NOMO-1 treated with DMSO at 0.1 percent for 48 hours (cell line): ENCODE data around the gene TM9SF1.

Experiments used
- DNase-seq: peaks from one replicate; lab custom pipeline; 2025; ENCODE audit not compliant: unreplicated experiment; lab: John Stamatoyannopoulos, UW

Gene TM9SF1

DNA sequence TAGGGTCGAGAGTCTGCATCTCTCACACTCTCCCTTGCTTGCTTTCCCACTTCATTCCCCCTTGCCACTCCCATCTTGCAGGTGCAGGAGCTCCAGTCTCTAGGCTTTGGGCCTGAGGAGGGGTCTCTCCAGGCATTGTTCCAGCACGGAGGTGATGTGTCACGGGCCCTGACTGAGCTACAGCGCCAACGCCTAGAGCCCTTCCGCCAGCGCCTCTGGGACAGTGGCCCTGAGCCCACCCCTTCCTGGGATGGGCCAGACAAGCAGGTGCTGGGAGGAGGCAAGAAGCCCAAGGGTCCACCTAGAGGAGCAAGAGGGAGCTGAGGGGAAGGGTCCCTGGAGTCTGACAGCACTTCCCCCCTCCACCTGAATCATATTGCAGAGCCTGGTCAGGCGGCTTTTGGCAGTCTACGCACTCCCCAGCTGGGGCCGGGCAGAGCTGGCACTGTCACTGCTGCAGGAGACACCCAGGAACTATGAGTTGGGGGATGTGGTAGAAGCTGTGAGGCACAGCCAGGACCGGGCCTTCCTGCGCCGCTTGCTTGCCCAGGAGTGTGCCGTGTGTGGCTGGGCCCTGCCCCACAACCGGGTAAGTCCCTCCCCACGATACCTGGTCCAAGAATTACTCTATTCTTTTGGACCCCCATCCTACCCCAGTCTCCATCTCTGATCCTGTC lies 43.7 kb downstream of the TM9SF1 start:
- DNase-seq = no peak

DNA sequence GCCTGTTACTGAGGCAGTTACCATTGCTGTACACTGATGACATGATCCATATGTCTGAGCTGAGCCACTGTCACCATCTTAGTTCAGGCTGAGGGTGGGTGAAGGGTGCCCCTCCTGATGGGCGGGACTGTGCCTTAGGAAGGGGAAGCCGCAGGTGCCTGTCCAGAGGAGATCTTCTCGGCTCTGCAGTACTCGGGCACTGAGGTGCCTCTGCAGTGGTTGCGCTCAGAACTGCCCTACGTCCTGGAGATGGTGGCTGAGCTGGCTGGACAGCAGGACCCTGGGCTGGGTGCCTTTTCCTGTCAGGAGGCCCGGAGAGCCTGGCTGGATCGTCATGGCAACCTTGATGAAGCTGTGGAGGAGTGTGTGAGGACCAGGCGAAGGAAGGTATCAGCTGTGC lies 44.2 kb downstream of the TM9SF1 start:
- no peak for DNase-seq

DNA sequence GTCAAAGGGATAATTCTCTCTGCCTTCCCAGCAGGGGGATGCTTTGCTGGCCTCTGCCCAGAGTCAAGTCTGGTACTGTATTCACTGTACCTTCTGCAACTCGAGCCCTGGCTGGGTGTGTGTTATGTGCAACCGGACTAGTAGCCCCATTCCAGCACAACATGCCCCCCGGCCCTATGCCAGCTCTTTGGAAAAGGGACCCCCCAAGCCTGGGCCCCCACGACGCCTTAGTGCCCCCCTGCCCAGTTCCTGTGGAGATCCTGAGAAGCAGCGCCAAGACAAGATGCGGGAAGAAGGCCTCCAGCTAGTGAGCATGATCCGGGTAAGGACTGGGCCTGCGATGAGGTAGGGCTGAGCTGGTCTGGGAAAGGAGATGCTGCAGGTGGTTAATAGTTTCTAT lies 44.7 kb downstream of the TM9SF1 start:
- DNase-seq = no peak

DNA sequence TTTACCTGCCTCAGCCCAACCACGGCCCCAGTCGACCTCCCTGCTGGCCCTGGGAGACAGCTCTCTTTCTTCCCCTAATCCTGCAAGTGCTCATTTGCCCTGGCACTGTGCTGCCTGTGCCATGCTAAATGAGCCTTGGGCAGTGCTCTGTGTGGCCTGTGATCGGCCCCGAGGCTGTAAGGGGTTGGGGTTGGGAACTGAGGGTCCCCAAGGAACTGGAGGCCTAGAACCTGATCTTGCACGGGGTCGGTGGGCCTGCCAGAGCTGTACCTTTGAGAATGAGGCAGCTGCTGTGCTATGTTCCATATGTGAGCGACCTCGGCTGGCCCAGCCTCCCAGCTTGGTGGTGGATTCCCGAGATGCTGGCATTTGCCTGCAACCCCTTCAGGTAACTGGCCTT lies 45.2 kb downstream of the TM9SF1 start:
- DNase-seq = no peak

DNA sequence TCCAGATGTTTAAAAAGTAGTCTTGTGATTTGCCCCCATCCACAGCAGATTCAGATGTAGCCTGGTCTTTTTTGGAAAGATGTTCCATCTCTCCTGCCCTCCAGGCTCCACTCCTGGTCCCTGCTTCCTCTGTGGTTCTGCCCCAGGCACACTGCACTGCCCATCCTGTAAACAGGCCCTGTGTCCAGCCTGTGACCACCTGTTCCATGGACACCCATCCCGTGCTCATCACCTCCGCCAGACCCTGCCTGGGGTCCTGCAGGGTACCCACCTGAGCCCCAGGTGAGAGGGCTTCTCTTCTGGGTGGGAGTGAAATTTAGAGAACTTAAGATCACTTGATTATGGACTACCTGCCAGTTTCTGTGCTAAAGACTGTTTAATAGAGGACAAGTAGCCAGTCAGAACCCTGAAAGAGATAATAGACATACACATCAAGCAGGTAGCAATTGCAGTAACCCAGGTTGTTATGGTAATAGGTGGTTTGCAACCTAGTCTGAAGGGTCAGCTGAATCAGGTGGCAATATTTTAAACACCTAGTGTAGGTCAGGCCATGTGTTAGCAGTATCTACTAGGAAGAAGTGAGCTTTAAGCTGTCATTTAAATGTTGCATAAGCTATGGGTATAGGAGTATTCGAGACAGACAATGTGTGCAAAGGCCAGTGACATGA lies 45.8 kb downstream of the TM9SF1 start:
- DNase-seq = no peak

DNA sequence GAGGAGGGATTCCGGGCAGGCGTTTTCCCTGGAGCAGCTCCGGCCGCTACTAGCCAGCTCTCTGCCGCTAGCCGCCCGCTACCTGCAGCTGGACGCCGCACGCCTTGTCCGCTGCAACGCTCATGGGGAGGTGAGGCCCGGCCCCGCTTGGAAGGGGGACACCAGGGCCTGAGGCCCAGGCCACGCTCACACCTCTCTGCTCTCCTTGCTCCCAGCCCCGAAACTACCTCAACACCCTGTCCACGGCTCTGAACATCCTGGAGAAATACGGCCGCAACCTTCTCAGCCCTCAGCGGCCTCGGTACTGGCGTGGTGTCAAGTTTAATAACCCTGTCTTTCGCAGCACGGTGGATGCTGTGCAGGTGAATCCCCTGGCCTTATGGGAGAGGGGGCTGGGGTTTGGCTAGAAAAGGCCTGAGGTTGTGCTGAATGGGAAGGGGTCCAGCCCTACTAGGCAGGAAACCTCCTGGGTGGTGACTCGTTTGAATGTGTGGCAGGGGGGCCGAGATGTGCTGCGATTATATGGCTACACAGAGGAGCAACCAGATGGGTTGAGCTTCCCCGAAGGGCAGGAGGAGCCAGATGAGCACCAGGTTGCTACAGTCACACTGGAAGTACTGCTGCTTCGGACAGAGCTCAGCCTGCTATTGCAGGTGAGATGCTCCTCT lies 47.3 kb downstream of the TM9SF1 start:
- no peak for DNase-seq

DNA sequence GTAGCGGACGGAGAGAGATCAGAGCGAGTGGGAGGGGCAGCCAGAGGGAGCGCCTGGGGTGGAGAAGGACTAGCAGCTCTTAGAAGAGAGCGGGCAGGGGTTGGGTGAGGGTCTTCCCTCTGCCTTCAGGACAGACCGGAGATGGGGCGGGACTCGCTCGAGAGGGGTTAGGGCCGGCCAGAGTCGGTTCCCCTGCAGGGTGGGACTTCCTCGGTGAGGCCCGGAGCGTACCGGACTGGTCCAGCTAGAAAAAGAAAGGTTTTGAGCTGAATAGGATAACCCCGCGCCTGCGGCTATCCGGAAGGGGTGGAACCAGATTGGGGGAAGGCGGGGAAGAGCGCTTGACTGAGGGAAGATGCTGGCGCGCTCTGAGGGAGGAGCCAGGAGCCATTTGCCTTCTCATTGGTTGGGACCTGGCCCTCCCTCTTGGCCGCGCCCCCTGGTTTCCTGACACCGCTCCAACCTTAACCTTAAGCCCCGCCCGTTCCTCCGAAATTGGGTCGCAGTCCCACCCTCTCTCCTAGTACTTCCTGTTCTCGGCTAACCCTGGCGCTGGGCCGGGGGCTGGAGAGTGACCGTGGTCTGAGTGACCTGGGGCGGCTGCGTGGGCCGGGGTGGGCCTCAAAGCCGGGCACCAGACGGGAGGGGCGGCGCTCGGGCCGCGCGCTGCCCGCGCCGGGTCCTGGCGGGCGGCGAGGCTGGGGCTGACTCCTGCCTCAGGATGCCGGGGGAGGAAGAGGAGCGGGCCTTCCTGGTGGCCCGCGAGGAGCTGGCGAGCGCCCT lies 48.1 kb downstream of the TM9SF1 start, which contains the start of gene RNF31:
Gene RNF31 (plus strand): TSS at position 521 of the 783 bp plus-strand sequence. CDS start 201 bp downstream, at position 722.
- peak; percentile 100 for DNase-seq

DNA sequence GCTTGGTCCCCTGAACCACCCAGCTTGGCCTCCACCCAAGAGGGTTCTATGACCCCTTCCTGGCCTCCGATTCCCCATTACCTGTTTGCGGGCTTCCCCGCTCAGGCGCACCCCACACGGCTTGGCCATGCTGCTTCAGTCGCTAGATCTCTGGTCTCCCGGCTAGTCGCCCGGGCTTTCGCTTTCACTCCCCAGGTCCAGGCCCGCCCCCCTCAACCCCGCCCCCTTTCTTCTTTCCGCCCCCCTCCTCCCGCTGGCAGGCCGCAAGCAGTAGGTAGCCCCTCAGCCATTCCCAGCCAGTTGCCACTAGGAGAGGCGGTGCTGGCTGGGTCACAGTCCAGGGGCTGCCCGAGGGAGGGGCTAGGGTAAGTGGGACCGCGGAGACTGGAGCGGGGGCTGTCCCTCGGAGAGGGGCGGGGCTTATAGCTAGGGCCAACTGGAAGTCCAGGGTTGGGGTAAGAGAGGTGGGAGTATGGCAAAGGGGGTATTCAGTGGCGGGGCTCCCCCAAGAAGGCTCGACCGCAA lies 48.7 kb downstream of the TM9SF1 start, which contains the start of gene PSME2:
Gene PSME2 (minus strand): TSS at position 158 of the 525 bp plus-strand sequence. CDS start 29 bp downstream, at position 129.
- DNase-seq = peak; percentile 97

DNA sequence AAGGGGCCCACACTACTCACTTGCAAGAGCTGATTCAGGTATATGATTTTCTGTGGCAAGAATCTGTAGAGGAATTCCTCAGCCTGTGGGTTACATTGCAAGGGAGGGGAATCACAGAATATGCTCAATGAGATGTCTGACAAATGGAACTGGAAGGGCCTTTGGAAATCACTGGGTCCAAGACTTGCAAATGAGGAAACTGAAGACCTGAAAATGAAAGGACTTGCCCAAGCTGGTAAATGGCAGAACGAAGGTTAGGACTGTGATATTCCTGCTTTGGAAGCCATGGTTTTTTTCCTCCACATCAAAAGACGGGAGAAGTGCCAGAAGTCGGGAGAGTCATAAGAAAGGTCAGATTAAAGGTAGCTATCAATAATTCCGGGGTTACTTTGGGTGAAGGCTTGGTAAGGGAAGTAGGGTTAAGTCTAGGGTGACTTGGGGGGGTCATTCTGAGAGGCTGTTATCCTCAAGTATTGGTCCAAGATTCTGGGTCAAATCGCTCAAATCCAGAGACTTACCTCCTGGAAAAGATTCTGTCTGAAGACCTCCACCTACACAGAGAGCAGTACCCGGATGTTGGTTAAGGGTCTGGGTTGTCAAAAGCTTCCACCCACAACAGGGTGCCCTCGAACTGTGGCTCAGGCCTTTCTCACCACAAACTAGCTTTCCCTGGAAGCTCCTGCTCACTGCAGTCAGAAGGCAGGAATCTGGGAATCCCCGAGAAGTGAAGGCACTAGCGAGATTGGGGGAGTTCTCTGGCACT lies 49.4 kb downstream of the TM9SF1 start:
- peak; percentile 15 for DNase-seq

DNA sequence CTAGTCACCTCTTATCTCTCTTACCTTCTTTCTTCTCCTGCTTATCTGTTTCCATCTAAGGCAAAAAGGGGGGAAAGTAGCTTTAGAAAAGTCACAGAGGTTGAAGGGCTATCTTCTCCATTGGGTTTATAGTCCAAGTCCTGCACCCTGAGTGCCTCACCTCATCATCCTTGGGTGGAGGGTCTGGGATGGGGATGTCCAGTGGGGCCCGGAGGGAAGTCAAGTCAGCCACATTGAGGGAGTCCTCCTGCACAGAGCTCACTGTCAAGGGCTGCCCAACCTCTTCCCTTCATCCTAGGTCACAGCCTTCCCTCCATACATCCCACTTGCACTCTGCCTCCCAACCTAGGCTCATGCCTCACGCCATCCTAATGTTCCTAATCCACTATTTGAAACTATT lies 50.0 kb downstream of the TM9SF1 start:
- no peak for DNase-seq

DNA sequence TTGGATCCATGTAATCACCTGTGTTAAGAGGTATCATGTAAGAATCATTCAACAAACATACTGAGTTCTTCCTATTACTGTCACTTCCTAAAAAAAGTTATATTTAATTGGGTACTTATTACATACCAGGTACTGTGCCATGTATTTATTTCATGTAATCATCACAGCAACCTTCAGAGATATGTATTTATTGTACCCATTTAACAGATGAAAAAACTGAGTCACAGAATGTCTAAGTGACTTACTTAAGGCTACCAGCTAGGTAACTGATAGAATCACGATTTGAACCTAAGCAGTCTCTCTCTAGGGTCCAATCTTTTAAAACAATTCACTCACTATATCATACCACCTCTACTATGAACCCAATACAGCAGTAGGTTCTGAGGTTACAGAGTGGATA lies 50.8 kb downstream of the TM9SF1 start:
- DNase-seq = no peak

DNA sequence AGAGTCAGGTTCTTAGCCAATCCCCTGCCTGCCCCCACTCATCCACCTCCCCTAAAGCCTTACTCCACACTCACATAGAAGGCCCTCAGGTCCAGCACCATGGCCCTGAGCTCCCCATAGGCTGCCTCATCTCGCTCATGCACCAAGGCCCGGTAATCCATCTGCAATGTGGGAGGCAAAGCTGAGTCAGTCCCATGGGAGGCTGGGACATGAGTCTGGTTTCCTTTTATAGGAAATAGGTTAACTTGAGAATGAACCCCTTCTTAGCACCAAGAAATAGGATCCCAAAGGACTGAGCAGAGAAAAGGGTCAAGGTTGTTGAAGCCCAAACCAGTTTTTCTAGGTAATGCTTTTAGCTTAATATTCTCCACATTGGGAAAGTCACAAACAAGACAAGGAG lies 51.7 kb downstream of the TM9SF1 start:
- DNase-seq = no peak

DNA sequence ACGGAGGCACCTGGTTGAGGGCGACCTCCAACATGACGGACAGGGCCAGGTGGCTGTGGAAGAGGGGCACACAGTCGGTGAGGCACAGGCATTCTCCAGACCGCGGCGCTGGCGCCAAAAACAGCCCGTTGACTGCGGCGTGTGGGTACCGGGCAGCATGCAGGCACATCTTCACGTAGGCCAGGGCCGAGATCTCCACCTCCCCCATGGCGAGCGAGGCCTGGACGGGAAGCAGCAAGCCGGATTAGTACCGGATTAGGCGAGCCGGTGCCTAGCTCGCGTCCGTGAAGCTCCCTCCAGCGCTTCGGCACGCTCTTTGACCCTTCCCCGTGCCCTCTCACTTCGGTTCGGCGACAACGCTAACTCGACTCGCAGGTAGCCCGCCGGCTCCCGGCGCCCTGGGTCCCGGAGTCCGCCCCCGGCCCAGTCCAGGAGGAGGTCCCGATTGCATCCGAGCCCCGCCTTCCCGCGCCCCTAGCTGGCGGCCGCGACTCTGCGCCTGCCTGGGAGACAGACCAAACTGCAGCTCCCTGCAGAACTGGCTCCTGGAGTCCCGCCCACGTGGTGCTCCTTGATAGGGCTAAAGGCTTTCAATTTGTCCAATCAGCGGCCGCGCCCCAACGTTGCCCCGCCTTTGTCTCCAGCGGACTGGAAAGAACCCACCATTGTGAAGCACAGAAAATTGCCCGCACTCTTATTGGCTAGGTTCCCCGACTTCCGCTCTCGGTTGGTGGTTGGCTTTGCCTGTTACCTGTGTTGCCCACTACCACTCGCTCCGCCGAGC lies 54.0 kb downstream of the TM9SF1 start, which contains the start of gene EMC9:
Gene EMC9 (minus strand): TSS at position 495 of the 784 bp plus-strand sequence. CDS start 287 bp downstream, at position 208.
- DNase-seq = peak; percentile 99

DNA sequence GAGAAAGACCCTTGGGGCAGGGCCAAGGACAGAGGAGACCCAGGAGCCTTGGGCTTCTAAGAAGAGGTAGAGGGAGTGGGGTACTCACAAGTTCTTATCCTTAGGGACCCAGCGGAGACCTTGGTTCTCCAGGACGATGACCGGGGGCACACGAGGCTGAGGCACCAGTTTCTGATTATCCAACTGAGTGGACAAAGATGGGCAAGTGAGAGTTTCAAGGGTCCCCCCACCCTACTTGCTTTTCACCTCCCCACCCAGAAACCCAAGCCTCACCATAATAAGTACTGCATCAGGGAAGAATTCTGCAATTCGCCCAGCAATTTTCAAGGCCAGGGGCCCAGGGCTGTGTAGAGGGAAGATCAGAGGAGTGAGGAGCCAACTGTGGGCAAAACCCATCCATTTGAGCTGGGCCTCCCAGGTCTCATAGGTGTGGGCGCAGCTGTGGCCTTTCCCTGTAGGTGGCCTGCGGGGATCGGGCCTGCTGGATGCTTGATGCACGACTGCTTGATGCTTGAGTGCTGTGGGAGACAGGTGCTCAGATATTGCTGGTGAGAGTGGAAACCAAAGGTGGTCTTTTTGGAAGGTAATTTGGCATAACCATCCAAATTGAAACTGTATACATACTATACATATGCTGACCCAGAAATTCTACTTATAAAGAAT lies 55.8 kb downstream of the TM9SF1 start:
- DNase-seq = no peak
